HCT116 (cell line): ENCODE results near the gene FBP1. TPM values are rescaled to one million over a fixed set of nuclear protein-coding genes. Genes with fewer than 3 reads are reported as not detected.

Experiments
- ATAC-seq: fragments of 200-7000 bp; cut with Tn5 transposase; 2 replicates; pipeline ENCODE4 v1.9.1; 2020; ENCODE audit warnings: mild to moderate bottlenecking, moderate library complexity
- BruUV-seq: library from RNA; stranded (reverse); fragments of 400-500 nt; replicated peaks from 2 replicates; lab custom pipeline; 2021; lab: Mats Ljungman, UMichigan
- CTCF ChIA-PET: fragments of 300-600 bp; sonication (Branson Sonifier 250); formaldehyde crosslinking; loops from one replicate; lab custom pipeline; 2021; ENCODE audit warnings: antibody characterized with exemption; lab: Charles Lee
- POLR2A ChIA-PET: fragments of 300-600, 350-600 bp; sonication (Branson Sonifier 250); formaldehyde crosslinking; loops from one replicate; lab custom pipeline; 2021; ENCODE audit warnings: antibody characterized with exemption; lab: Charles Lee
- RAD21 ChIA-PET, 2 experiments: fragments of 300-600 bp; sonication (Branson Sonifier 250); formaldehyde crosslinking; loops; one replicate each; lab custom pipeline; 2023; ENCODE audit warnings: low total read pairs in 2 of 2; ENCODE audit not compliant: uncharacterized antibody in 2 of 2, unreplicated experiment in 2 of 2, low non-redundant PET in 1 of 2; lab: Charles Lee
- DNase-seq: peaks from one replicate; pipeline ENCODE4 v3.0.0-alpha.2; 2010; ENCODE audit warnings: low read depth, low spot score
- H2AFZ ChIP-seq: fragments of 200-600 bp; shearing (Covaris generic), sonication (generic); 2 replicates; pipeline ENCODE4 v1.6.1; 2017; ENCODE audit warnings: low read depth, mixed run types, mixed read lengths, antibody characterized with exemption, low read length; ENCODE audit not compliant: poor library complexity, severe bottlenecking
- H3K27ac ChIP-seq: 2 replicates; pipeline ENCODE4 v1.5.1; 2012; ENCODE audit warnings: low read depth, low read length
- H3K27me3 ChIP-seq: fragments of 200-600 bp; sonication (generic); 2 replicates; pipeline ENCODE4 v1.6.1; 2016; ENCODE audit warnings: mixed run types, low read length, mixed read lengths; ENCODE audit not compliant: insufficient read depth
- H3K36me3 ChIP-seq, 2 experiments: fragments of 200-500 bp in 1 of 2; fragments of 200-600 bp in 1 of 2; sonication (Bioruptor generic) in 1 of 2; sonication (generic) in 1 of 2; 2 replicates each; pipeline versions ENCODE4 v1.5.1 to v1.6.1; 2014 to 2016; ENCODE audit warnings: low read length in 2 of 2, inconsistent platforms in 1 of 2, mixed read lengths in 1 of 2, mixed run types in 1 of 2; ENCODE audit not compliant: insufficient read depth in 2 of 2, control insufficient read depth in 1 of 2
- H3K4me1 ChIP-seq, 2 experiments: fragments of 200-600 bp in 1 of 2; sonication (generic) in 1 of 2; 2 replicates each; pipeline versions ENCODE4 v1.5.1 to v1.6.1; 2012 to 2017; ENCODE audit warnings: low read length in 2 of 2, inconsistent platforms in 1 of 2, mild to moderate bottlenecking in 1 of 2, mixed read lengths in 1 of 2, mixed run types in 1 of 2, moderate library complexity in 1 of 2; ENCODE audit not compliant: insufficient read depth in 2 of 2, control insufficient read depth in 1 of 2
- H3K4me2 ChIP-seq: fragments of 200-600 bp; sonication (generic); 2 replicates; pipeline ENCODE4 v1.6.1; 2017; ENCODE audit warnings: mixed run types, low read length, mixed read lengths
- H3K4me3 ChIP-seq, 2 experiments: fragments of 200-600 bp in 1 of 2; sonication (generic) in 1 of 2; replicated peaks in 1 of 2; 2 replicates each; pipeline ENCODE4 v1.5.1; 2011 to 2016; ENCODE audit warnings: low read length in 2 of 2, control low read depth in 1 of 2, low read depth in 1 of 2, mild to moderate bottlenecking in 1 of 2, mixed read lengths in 1 of 2, mixed run types in 1 of 2
- H3K79me2 ChIP-seq: fragments of 200-600 bp; sonication (generic); 2 replicates; pipeline ENCODE4 v1.6.1; 2017; ENCODE audit warnings: mild to moderate bottlenecking, mixed run types, low read length, moderate library complexity, mixed read lengths; ENCODE audit not compliant: insufficient read depth
- H3K9ac ChIP-seq: fragments of 200-600 bp; sonication (generic); 2 replicates; pipeline ENCODE4 v1.6.1; 2016; ENCODE audit warnings: low read length, mixed read lengths
- H3K9me2 ChIP-seq: fragments of 200-600 bp; sonication (generic), shearing (Covaris generic); 2 replicates; pipeline ENCODE4 v1.6.1; 2017; ENCODE audit warnings: mixed run types, mild to moderate bottlenecking, moderate library complexity; ENCODE audit not compliant: insufficient read depth
- H3K9me3 ChIP-seq, 2 experiments: fragments of 200-500 bp in 1 of 2; fragments of 200-600 bp in 1 of 2; sonication (Bioruptor generic) in 1 of 2; sonication (generic) in 1 of 2; 2 replicates each; pipeline ENCODE4 v1.6.1; 2014 to 2017; ENCODE audit warnings: low read length in 2 of 2, mixed read lengths in 2 of 2, inconsistent platforms in 1 of 2, low read depth in 1 of 2, mild to moderate bottlenecking in 1 of 2, mixed run types in 1 of 2, moderate library complexity in 1 of 2; ENCODE audit not compliant: control insufficient read depth in 1 of 2, insufficient read depth in 1 of 2
- H4K20me1 ChIP-seq: fragments of 200-600 bp; sonication (generic), shearing (Covaris generic); 2 replicates; pipeline ENCODE4 v1.6.1; 2017; ENCODE audit warnings: mixed run types, mild to moderate bottlenecking, moderate library complexity; ENCODE audit not compliant: insufficient read depth
- RAD21 ChIP-seq: IDR thresholded peaks from 2 replicates; pipeline ENCODE4 v1.6.1; 2012; ENCODE audit warnings: low read depth, mild to moderate bottlenecking
- ZFX ChIP-seq: fragments of 450-650 bp; IDR thresholded peaks from 2 replicates; pipeline ENCODE4 v1.6.1; 2017
- intact Hi-C: fragments of 100-400 bp; cut with micrococcal nuclease; formaldehyde crosslinking; loops from 2 replicates; pipeline ENCODE4 v1.10.0; 2022
- total RNA-seq: library from RNA; stranded (reverse); gene quantifications from one replicate; pipeline ENCODE4 v1.2.1, GENCODE V29; 2021; ENCODE audit not compliant: unreplicated experiment

The FBP1 gene
- total RNA-seq, 1 experiment from 2014 or later, result 0.42 TPM

- H3K4me1 ChIP-seq, result no peaks in the 10 kb centered on the region
- ATAC-seq (no peak), DNase-seq (no peak)
- no peaks in the 10 kb centered on the region for H3K27me3 ChIP-seq
- intact Hi-C loops, result no loop called here
- ChIA-PET CTCF (no interaction called here), POLR2A (no interaction called here), RAD21 (no interaction called here)
- no peak overlapping the region for H2AFZ ChIP-seq
- H3K9me3 ChIP-seq, result no peaks in the 10 kb centered on the region
- no peaks in the 10 kb centered on the region for H3K79me2 ChIP-seq
- no peaks in the 10 kb centered on the region for H4K20me1 ChIP-seq
- no peaks in the 10 kb centered on the region for H3K36me3 ChIP-seq
- no peaks in the 10 kb centered on the region for H3K9me2 ChIP-seq
- H3K4me2 ChIP-seq, result no peak overlapping the region
- no TSS peak for BruUV-seq
- H3K27ac ChIP-seq, result no peak overlapping the region
- no peak overlapping the region for H3K9ac ChIP-seq
- no peak overlapping the region for H3K4me3 ChIP-seq
- TF ChIP-seq RAD21, result no peak
Measured at GRCh38 chr9:94610181-94610606, 29.1 kb downstream of the FBP1 start.

- intact Hi-C loops, result loop anchor here (10.0 kb wide), 2 partner anchors 593 to 923 kb away; no protein-coding TSS in a partner anchor
- CTCF ChIA-PET, result no interaction called here
- BruUV-seq, result no TSS peak
- ATAC-seq (no peak), DNase-seq (no peak)
- Histone ChIP-seq H3K4me2 (no peak overlapping the region), H3K27me3 (no peaks in the 10 kb centered on the region), H3K4me1 (peaks cover 0 to 11% of the 10 kb centered on the region in 2 experiments; a peak in 2 of 4 replicates), H4K20me1 (no peaks in the 10 kb centered on the region), H3K9me3 (no peaks in the 10 kb centered on the region), H3K9ac (no peak overlapping the region), H3K79me2 (no peaks in the 10 kb centered on the region), H3K4me3 (no peak overlapping the region), H3K9me2 (no peaks in the 10 kb centered on the region), H3K36me3 (no peaks in the 10 kb centered on the region), H3K27ac (no peak overlapping the region), H2AFZ (no peak overlapping the region)
- RAD21 ChIA-PET, result no interaction called here
- TF ChIP-seq ZFX, result no peak
- POLR2A ChIA-PET, result no interaction called here
Measured at GRCh38 chr9:94607423-94607691, 32.0 kb downstream of the FBP1 start.
